Right renal pelvis (tissue), 4 donors: Measurements from ENCODE around the gene FAM53B. TPM values are rescaled to one million over a fixed set of nuclear protein-coding genes. Genes with fewer than 3 reads are reported as not detected.

Experiments
- polyA plus RNA-seq, 4 donors: library from polyadenylated mRNA; unstranded; fragments of 120-200 nt; gene quantifications; one replicate each; pipeline ENCODE4 v1.2.1, GENCODE V29; 2013; ENCODE audit not compliant: insufficient read length in 4 of 4

The FAM53B gene
- polyA plus RNA-seq, 4 donors, result 21.4 to 28.3 (median 28.1) TPM

Other genes with a start within 250 kb of the FAM53B start
- 10 to 100 TPM; 37.7 to 42.6 (median 41.0) TPM for gene EEF1AKMT2, start 47.5 kb upstream of the FAM53B start, polyA plus RNA-seq
- 10 to 100 TPM; 22.1 to 28.5 (median 27.2) TPM for gene ABRAXAS2, start 57.4 kb upstream of the FAM53B start, polyA plus RNA-seq
- gene ZRANB1, start 197.7 kb upstream of the FAM53B start, polyA plus RNA-seq, result 10 to 100 TPM; 23.0 to 31.5 (median 27.9) TPM